IMR-90 (cell line): ENCODE data around the gene VWA5A. TPM values are rescaled to one million over a fixed set of nuclear protein-coding genes. Genes with fewer than 3 reads are reported as not detected.

Source experiments
- ATAC-seq: fragments of 200-7000 bp; cut with Tn5 transposase; 2 replicates; pipeline ENCODE4 v1.9.1; 2020; ENCODE audit warnings: low read depth, mild to moderate bottlenecking, moderate library complexity
- BruUV-seq: library from RNA; stranded (reverse); fragments of 400-500 nt; replicated peaks from 2 replicates; lab custom pipeline; 2021; lab: Mats Ljungman, UMichigan
- CTCF ChIA-PET: fragments of 300-600 bp; formaldehyde crosslinking; extraction: SDS; loops from one replicate; lab custom pipeline; 2021; ENCODE audit warnings: antibody characterized with exemption; lab: Yijun Ruan, JAX
- POLR2A ChIA-PET: fragments of 300-600 bp; sonication (Branson Sonifier 250); formaldehyde crosslinking; loops from one replicate; lab custom pipeline; 2022; ENCODE audit warnings: antibody characterized with exemption; ENCODE audit not compliant: unreplicated experiment; lab: Charles Lee
- DNase-seq: peaks from one replicate; pipeline ENCODE4 v3.0.0; 2013
- H2AFZ ChIP-seq: replicated peaks from 2 replicates; pipeline ENCODE3; 2013; ENCODE audit warnings: low read length, mild to moderate bottlenecking; ENCODE audit not compliant: poor library complexity
- H2AK5ac ChIP-seq: 2 replicates; pipeline ENCODE4 v1.6.1; 2013; ENCODE audit warnings: low read depth, low read length, inconsistent platforms
- H2AK9ac ChIP-seq: replicated peaks from 2 replicates; pipeline ENCODE3; 2013; ENCODE audit warnings: mild to moderate bottlenecking, low read depth, low read length, moderate library complexity; ENCODE audit not compliant: poor library complexity
- H2BK120ac ChIP-seq: 2 replicates; pipeline ENCODE4 v1.6.1; 2013; ENCODE audit warnings: low read depth, low read length, inconsistent platforms
- H2BK15ac ChIP-seq: 3 replicates; pipeline ENCODE4 v1.6.1; 2013; ENCODE audit warnings: low read depth, low read length, inconsistent platforms
- H2BK20ac ChIP-seq: 2 replicates; pipeline ENCODE4 v1.6.1; 2013; ENCODE audit warnings: low read depth, mild to moderate bottlenecking, inconsistent platforms, low read length, moderate library complexity
- H2BK5ac ChIP-seq: 2 replicates; pipeline ENCODE4 v1.6.1; 2013; ENCODE audit warnings: mild to moderate bottlenecking, low read depth, low read length, inconsistent platforms; ENCODE audit not compliant: poor library complexity, severe bottlenecking
- H3K14ac ChIP-seq: replicated peaks from 2 replicates; pipeline ENCODE4 v1.6.1; 2013; ENCODE audit warnings: low read depth, low read length, inconsistent platforms
- H3K18ac ChIP-seq: 2 replicates; pipeline ENCODE4 v1.6.1; 2013; ENCODE audit warnings: low read depth, low read length, control low read depth
- H3K23ac ChIP-seq: 2 replicates; pipeline ENCODE4 v1.6.1; 2013; ENCODE audit warnings: low read depth, low read length, inconsistent platforms
- H3K27ac ChIP-seq: 2 replicates; pipeline ENCODE4 v1.5.1; 2013; ENCODE audit warnings: mild to moderate bottlenecking, control low read depth, low read length; ENCODE audit not compliant: insufficient read depth
- H3K27me3 ChIP-seq: 2 replicates; pipeline ENCODE4 v1.6.1; 2013; ENCODE audit warnings: low read length; ENCODE audit not compliant: control insufficient read depth, insufficient read depth
- H3K36me3 ChIP-seq: 2 replicates; pipeline ENCODE4 v1.6.1; 2013; ENCODE audit warnings: low read length, mixed read lengths; ENCODE audit not compliant: control insufficient read depth, insufficient read depth
- H3K4ac ChIP-seq: 2 replicates; pipeline ENCODE4 v1.6.1; 2013; ENCODE audit warnings: low read depth, low read length, inconsistent platforms
- H3K4me1 ChIP-seq: 2 replicates; pipeline ENCODE4 v1.6.1; 2013; ENCODE audit warnings: low read length, mixed read lengths; ENCODE audit not compliant: control insufficient read depth, insufficient read depth
- H3K4me2 ChIP-seq: 2 replicates; pipeline ENCODE4 v1.6.1; 2013; ENCODE audit warnings: low read depth, mild to moderate bottlenecking, control low read depth, low read length, moderate library complexity
- H3K4me3 ChIP-seq: 2 replicates; pipeline ENCODE4 v1.5.1; 2013; ENCODE audit warnings: low read depth, mild to moderate bottlenecking, control low read depth, low read length, moderate library complexity; ENCODE audit not compliant: insufficient read depth
- H3K56ac ChIP-seq: 2 replicates; pipeline ENCODE4 v1.6.1; 2013; ENCODE audit warnings: low read length, inconsistent platforms; ENCODE audit not compliant: insufficient read depth; ENCODE audit errors: extremely low read depth
- H3K79me1 ChIP-seq, 2 experiments: 2 replicates each; pipeline ENCODE4 v1.6.1; 2013; ENCODE audit warnings: low read length in 2 of 2, inconsistent platforms in 1 of 2, low read depth in 1 of 2
- H3K9ac ChIP-seq: 2 replicates; pipeline ENCODE4 v1.6.1; 2013; ENCODE audit warnings: low read depth, low read length, control low read depth
- H3K9me1 ChIP-seq: 2 replicates; pipeline ENCODE4 v1.6.1; 2013; ENCODE audit warnings: low read length, inconsistent platforms; ENCODE audit not compliant: insufficient read depth
- H3K9me3 ChIP-seq: 2 replicates; pipeline ENCODE4 v1.6.1; 2013; ENCODE audit warnings: low read length; ENCODE audit not compliant: control insufficient read depth, insufficient read depth
- H4K20me1 ChIP-seq: 2 replicates; pipeline ENCODE4 v1.6.1; 2013; ENCODE audit warnings: low read length, inconsistent platforms; ENCODE audit not compliant: insufficient read depth
- H4K5ac ChIP-seq: 2 replicates; pipeline ENCODE4 v1.6.1; 2013; ENCODE audit warnings: mild to moderate bottlenecking, low read depth, low read length, control low read depth
- H4K8ac ChIP-seq, 2 experiments: 2 replicates each; pipeline ENCODE4 v1.6.1; 2013; ENCODE audit warnings: low read depth in 2 of 2, low read length in 2 of 2, control low read depth in 1 of 2, inconsistent platforms in 1 of 2
- H4K91ac ChIP-seq: 2 replicates; pipeline ENCODE4 v1.6.1; 2013; ENCODE audit warnings: low read depth, low read length, inconsistent platforms; ENCODE audit not compliant: insufficient read depth
- BHLHE40 ChIP-seq: fragments of 150-350 bp; IDR thresholded peaks from 2 replicates; pipeline ENCODE4 v1.6.1; 2016; ENCODE audit warnings: mild to moderate bottlenecking, low read depth, low read length
- CEBPB ChIP-seq: IDR thresholded peaks from 2 replicates; pipeline ENCODE4 v1.6.1; 2012; ENCODE audit warnings: low read depth, low read length, improper control_type of control experiment
- CHD1 ChIP-seq: IDR thresholded peaks from 2 replicates; pipeline ENCODE4 v1.6.1; 2012; ENCODE audit warnings: low read depth, low read length, improper control_type of control experiment
- FOS ChIP-seq: fragments of 150-350 bp; IDR thresholded peaks from 2 replicates; pipeline ENCODE4 v1.6.1; 2016; ENCODE audit warnings: low read depth, low read length
- MAFK ChIP-seq: IDR thresholded peaks from 2 replicates; pipeline ENCODE4 v1.6.1; 2012; ENCODE audit warnings: low read depth, low read length, improper control_type of control experiment
- MAZ ChIP-seq: IDR thresholded peaks from 2 replicates; pipeline ENCODE4 v1.6.1; 2012; ENCODE audit warnings: low read depth, mild to moderate bottlenecking, low read length, improper control_type of control experiment, moderate library complexity, borderline replicate concordance
- MXI1 ChIP-seq: IDR thresholded peaks from 2 replicates; pipeline ENCODE4 v1.6.1; 2012; ENCODE audit warnings: low read depth, mild to moderate bottlenecking, low read length, moderate library complexity, borderline replicate concordance
- NFE2L2 ChIP-seq: fragments of 150-350 bp; IDR thresholded peaks from 2 replicates; pipeline ENCODE4 v1.6.1; 2016; ENCODE audit warnings: low read depth, mild to moderate bottlenecking, low read length
- POLR2A ChIP-seq: IDR thresholded peaks from 2 replicates; pipeline ENCODE4 v1.6.1; 2012; ENCODE audit warnings: mild to moderate bottlenecking, low read depth, low read length
- RCOR1 ChIP-seq: IDR thresholded peaks from 2 replicates; pipeline ENCODE4 v1.6.1; 2012; ENCODE audit warnings: mild to moderate bottlenecking, low read length, improper control_type of control experiment; ENCODE audit not compliant: insufficient replicate concordance
- RFX5 ChIP-seq: IDR thresholded peaks from 2 replicates; pipeline ENCODE4 v1.8.0; 2012; ENCODE audit warnings: low read depth, mild to moderate bottlenecking, low read length, moderate library complexity
- WGBS, 2 experiments: methylation state at CpG; one replicate each; pipeline versions ENCODE4 v1.1.5 to v1.1.7; 2013; ENCODE audit warnings: missing lambda C conversion rate in 2 of 2; ENCODE audit not compliant: insufficient read length in 1 of 2; ENCODE audit errors: extremely low coverage in 2 of 2; 5-methylcytosine and 5-hydroxymethylcytosine counted together
- dilution Hi-C: fragments of 300-500 bp; cut with HindIII; formaldehyde crosslinking; loops from one replicate; pipeline ENCODE4 v1.14.3; 2018; ENCODE audit warnings: low sequenced_read_pairs; ENCODE audit not compliant: unreplicated experiment
- in situ Hi-C: fragments of 300-500 bp; cut with MboI; formaldehyde crosslinking; loops from 3 replicates; pipeline ENCODE4 v1.14.3; 2019; ENCODE audit warnings: low sequenced_read_pairs, inconsistent platforms, mixed read lengths
- intact Hi-C: fragments of 100-400 bp; cut with micrococcal nuclease; formaldehyde crosslinking; loops from 2 replicates; pipeline ENCODE4 v1.10.0; 2022
- polyA plus RNA-seq, 3 experiments: library from polyadenylated mRNA; depleted of rRNA; stranded (reverse); fragments of >200 nt; gene quantifications; 2 replicates each; pipeline ENCODE4 v1.2.3, GENCODE V29; 2012; ENCODE audit warnings: low replicate concordance in 1 of 3
- total RNA-seq: library from RNA; depleted of rRNA; stranded (reverse); fragments of >200 nt; gene quantifications from 2 replicates; pipeline ENCODE4 v1.2.3, GENCODE V29; 2012
- TF ChIP-seq, protein P1 (sequence below): fragments of 150-350 bp; IDR thresholded peaks from 2 replicates; pipeline ENCODE4 v1.6.1; 2016; ENCODE audit warnings: low read depth, mild to moderate bottlenecking, low read length, moderate library complexity, borderline replicate concordance
- TF ChIP-seq, protein P2 (sequence below): fragments of 150-350 bp; IDR thresholded peaks from 2 replicates; pipeline ENCODE4 v1.6.1; 2017; ENCODE audit warnings: mild to moderate bottlenecking, antibody characterized with exemption, low read length, low read depth
- TF ChIP-seq, protein P3 (sequence below): conservative IDR thresholded peaks from 2 replicates; pipeline ENCODE4 v1.5.1; 2012; ENCODE audit warnings: mild to moderate bottlenecking, low read depth, low read length, improper control_type of control experiment

VWA5A gene
- total and polyA plus RNA-seq, 2 of the 4 experiments (the other 2 are of a cell fraction), result 5.6 to 6.8 TPM

DNA sequence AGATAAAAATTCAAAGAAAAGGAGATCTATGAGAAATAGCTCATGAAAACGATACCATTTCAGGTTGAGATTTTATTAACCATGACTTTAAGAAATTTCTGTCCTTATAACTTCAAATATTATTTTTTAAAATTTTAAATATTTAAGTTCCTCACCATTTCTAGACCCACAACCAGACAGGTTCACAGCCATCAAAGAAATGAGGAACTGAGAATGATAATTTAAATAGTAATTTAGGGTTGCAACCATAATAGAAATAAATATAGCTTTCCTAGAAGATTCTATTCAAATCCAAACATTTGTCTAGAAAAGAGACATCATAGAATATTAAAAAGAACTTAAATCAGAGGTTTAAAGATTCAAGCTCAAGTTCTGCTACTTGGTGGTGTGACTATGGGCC lies 5.9 kb upstream of the VWA5A start:
- Histone ChIP-seq H3K18ac (no peak overlapping the region), H2AFZ (no peak overlapping the region), H3K9me1 (no peaks in the 10 kb centered on the region), H3K4me2 (no peak overlapping the region), H2AK5ac (no peak overlapping the region), H3K9ac (no peak overlapping the region), H2AK9ac (no peak overlapping the region), H4K5ac (no peak overlapping the region), H3K23ac (no peak overlapping the region), H3K14ac (no peak overlapping the region), H2BK5ac (no peak overlapping the region), H4K8ac (no peak overlapping the region), H3K79me1 (no peaks in the 10 kb centered on the region), H2BK15ac (no peak overlapping the region), H3K27me3 (peaks cover 7% of the 10 kb centered on the region), H2BK20ac (no peak overlapping the region), H4K20me1 (no peaks in the 10 kb centered on the region), H3K27ac (no peak overlapping the region), H3K9me3 (no peaks in the 10 kb centered on the region), H3K4me3 (no peak overlapping the region), H2BK120ac (no peak overlapping the region), H3K4ac (no peak overlapping the region), H3K4me1 (no peaks in the 10 kb centered on the region), H3K56ac (no peak overlapping the region), H4K91ac (no peak overlapping the region), H3K36me3 (no peaks in the 10 kb centered on the region)
- no CpG with 5 or more reads among the region's 1 CpG for WGBS, 2 experiments
- no peak for DNase-seq
- in situ Hi-C loops (no loop called here), intact Hi-C loops (no loop called here), dilution Hi-C loops (no loop called here)
- ChIA-PET CTCF (interaction anchor here (0.5 to 0.6 kb wide), 2 partner anchors 157 to 166 kb away, joined by 3 to 5 read pairs; no protein-coding TSS in a partner anchor), POLR2A (no interaction called here)
- TF ChIP-seq, protein P1, sequence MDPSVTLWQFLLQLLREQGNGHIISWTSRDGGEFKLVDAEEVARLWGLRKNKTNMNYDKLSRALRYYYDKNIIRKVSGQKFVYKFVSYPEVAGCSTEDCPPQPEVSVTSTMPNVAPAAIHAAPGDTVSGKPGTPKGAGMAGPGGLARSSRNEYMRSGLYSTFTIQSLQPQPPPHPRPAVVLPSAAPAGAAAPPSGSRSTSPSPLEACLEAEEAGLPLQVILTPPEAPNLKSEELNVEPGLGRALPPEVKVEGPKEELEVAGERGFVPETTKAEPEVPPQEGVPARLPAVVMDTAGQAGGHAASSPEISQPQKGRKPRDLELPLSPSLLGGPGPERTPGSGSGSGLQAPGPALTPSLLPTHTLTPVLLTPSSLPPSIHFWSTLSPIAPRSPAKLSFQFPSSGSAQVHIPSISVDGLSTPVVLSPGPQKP, result no peak
- TF ChIP-seq CEBPB, result no peak
- TF ChIP-seq MAZ, result no peak
- no peak for TF ChIP-seq CHD1
- no peak for TF ChIP-seq NFE2L2
- no peak for TF ChIP-seq MAFK
- no peak for TF ChIP-seq RCOR1
- TF ChIP-seq, protein P2, sequence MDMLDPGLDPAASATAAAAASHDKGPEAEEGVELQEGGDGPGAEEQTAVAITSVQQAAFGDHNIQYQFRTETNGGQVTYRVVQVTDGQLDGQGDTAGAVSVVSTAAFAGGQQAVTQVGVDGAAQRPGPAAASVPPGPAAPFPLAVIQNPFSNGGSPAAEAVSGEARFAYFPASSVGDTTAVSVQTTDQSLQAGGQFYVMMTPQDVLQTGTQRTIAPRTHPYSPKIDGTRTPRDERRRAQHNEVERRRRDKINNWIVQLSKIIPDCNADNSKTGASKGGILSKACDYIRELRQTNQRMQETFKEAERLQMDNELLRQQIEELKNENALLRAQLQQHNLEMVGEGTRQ, result no peak
- TF ChIP-seq BHLHE40, result no peak
- no peak for TF ChIP-seq RFX5
- TF ChIP-seq MXI1, result no peak
- TF ChIP-seq FOS, result no peak
- TF ChIP-seq, protein P3, sequence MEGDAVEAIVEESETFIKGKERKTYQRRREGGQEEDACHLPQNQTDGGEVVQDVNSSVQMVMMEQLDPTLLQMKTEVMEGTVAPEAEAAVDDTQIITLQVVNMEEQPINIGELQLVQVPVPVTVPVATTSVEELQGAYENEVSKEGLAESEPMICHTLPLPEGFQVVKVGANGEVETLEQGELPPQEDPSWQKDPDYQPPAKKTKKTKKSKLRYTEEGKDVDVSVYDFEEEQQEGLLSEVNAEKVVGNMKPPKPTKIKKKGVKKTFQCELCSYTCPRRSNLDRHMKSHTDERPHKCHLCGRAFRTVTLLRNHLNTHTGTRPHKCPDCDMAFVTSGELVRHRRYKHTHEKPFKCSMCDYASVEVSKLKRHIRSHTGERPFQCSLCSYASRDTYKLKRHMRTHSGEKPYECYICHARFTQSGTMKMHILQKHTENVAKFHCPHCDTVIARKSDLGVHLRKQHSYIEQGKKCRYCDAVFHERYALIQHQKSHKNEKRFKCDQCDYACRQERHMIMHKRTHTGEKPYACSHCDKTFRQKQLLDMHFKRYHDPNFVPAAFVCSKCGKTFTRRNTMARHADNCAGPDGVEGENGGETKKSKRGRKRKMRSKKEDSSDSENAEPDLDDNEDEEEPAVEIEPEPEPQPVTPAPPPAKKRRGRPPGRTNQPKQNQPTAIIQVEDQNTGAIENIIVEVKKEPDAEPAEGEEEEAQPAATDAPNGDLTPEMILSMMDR, result no peak
- TF ChIP-seq POLR2A, result no peak
- no peak for ATAC-seq
- no TSS peak for BruUV-seq
